Stimulated activated CD8-positive, alpha-beta memory T cell treated with anti-CD3 and anti-CD28 coated beads, Interleukin-15, amount 100 ng/mL, for 1 hour (primary cell): Measurements from ENCODE around the gene PIANP.
A peak's percentile ranks its signal among the peaks of the same experiment; 100 is the strongest.
"Not testable (repeated sequence)": the region's sequence is repeated elsewhere in the genome, so short reads cannot be mapped to it uniquely, and the experiment has no call there.

Experiments used
- DNase-seq: peaks from one replicate; pipeline ENCODE4 v3.0.0-alpha.2; 2020; ENCODE audit warnings: low read depth

PIANP gene, protein sequence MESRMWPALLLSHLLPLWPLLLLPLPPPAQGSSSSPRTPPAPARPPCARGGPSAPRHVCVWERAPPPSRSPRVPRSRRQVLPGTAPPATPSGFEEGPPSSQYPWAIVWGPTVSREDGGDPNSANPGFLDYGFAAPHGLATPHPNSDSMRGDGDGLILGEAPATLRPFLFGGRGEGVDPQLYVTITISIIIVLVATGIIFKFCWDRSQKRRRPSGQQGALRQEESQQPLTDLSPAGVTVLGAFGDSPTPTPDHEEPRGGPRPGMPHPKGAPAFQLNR

DNA sequence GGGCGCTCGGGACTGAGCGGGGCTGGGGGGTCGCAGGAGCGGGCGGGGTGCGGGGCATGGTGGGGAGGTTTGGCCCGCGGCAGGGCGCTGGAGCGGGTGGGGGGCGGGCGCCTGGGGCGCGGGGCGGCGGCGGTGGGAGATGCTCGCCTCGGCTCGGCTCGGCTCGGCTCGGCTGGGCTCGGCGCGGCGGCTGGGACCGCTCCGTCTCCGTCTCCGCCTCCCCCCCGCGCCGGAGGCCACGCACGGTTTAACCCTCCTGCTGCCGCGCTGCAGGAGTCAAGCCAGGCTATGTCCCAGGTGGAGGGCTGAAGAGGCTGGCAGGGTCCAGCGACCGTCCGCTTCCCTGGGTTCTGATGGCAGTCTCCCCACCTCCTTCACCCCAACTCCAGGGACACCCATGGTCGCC is at the start of gene PIANP:
PIANP (minus strand) TSS at position 170 of the 406 bp plus-strand sequence. CDS start 2,754 bp downstream, outside the sequence.
- no peak for DNase-seq

DNA sequence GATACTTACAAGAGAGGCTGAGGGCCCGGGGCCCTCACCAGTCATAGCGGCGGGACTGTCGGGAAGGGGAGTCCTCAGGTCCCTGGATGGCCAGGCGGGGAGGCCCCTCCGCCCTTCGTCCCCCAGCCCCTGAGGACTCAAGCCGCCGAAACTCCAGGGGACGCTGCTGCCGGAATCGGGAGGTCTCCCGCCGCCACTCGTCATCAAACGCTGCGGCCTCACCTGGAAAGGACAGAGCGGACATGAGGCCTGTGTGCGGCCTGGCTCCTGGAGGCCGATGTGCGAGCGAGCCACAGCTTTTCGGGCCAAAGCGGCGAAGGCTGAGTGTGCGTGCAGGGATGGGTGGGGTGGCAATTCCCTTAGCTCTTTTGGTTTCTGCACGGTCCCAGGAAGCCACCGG is 48.1 kb upstream of the PIANP start:
- no peak for DNase-seq

DNA sequence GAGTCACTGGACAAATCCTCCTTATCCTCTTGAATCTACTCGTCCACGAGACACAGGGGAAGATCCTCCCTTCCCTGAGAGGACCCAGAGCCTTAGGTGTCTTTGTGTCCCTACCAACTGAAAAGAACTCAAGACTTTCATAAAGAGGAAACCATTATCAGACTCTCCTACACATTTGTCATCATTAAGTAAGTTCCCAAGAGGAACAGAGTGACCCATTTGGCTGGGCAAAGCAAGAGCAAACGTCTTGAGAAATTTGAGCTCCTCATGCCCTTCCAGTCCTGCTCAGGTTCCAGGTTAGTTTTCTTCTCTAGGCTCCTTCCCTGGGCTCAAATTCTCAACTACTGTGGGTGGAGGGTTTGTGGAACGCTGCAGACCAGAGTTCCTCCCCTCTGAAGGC is 46.6 kb upstream of the PIANP start:
- no peak for DNase-seq

DNA sequence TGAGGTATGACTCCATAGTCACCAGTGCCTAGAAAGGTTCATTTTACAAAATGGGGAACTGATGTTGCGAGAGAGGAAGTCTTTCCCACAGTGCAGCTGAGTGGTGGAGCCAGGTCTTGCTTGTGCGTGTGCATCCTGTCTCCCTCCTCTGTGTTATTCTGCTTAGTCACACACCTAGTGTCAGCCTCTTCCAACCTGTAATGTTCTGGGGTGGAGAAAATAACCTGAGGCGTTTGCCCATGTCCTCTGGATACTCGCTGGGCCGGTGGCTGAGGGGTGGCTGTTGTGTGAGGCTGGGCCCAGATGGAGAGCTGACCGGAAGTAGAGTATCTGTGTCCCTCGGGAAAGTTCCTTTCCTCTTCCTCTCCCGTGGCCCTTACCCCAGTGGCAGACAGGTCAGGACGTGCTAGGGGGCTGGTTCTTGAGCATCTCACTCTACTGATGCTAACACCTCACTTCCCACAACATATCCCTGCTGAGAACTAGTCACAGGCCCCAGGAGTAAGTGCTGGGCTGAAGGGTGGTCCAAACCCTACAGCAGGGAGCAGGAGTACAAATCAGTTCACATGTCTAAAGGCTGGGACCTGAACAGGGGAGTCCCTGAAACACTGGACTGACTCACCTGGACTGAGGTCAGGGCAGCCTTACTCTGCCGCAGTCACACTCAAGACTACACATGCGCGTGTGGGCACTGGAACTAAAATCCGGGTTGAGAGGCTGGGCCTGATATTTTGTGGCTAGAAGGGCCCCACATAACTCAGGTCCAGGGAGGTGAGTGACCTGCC is 45.3 kb upstream of the PIANP start:
- DNase-seq, result no peak

DNA sequence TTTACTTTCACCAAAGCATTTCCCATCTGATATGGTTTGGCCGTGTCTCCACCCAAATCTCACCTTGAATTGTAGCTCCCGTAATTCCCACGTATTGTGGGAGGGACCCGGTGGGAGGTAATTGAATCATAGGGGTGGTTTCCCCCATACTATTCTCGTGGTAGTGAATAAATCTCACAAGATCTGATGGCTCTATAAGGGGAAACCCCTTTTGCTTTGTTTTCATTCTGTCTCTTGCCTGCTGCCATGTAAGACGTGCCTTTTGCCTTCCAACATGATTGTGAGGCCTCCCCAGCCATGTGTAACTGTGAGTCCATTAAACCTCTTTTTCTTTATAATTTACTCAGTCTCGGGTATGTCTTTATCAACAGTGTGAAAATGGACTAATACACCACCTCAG is 42.7 kb upstream of the PIANP start:
- not testable (repeated sequence) for DNase-seq

DNA sequence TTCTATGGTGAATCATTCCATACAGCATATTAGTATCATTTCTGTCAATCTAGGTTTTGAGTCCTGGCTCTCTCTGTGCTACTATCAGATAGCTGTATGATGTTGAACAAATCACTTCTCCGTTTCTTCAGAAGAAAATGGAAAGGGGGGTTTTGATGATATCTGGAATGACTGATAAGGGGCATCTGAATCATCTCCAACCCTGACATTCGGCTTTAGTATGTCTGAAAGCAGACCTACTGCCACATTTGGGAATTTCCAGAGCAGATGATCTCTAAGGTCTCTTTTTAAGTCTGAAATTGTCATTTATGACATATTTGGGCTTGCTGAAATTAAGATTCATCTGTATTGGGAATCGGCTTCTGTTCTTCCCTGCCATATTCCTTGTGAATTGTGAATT is 42.2 kb upstream of the PIANP start:
- no peak for DNase-seq

DNA sequence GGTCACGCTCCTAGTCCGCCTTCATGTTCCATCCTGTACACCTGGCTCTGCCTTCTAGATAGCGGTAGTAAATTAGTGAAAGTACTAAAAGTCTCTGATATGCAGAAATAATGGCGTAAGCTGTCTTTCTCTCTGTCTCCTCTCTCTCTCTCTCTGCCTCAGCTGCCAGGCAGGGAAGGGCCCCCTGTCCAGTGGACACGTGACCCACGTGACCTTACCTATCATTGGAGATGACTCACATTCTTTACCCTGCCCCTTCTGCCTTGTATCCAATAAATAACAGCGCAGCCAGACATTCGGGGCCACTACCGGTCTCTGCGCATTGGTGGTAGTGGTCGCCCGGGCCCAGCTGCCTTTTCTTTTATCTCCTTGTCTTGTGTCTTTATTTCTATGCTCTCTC is 41.5 kb upstream of the PIANP start:
- not testable (repeated sequence) for DNase-seq

DNA sequence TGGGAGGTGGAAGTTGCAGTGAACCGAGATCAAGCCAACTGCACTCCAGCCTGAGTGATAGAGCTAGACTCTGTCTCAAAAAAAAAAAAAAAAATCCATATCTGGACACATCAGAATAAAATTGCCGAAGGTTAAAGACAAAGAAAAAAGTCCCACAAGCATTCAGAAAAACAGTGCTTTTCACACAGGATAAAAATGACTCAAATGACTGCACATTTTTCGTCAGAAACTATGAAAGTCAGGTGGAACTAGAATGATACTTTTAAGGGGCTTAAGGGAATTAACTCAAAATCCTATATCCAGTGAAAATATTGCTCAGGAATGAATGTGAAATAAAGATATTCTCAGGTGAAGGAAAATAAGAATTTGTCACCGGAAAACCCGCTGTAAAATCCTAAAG is 36.1 kb upstream of the PIANP start:
- no peak for DNase-seq

DNA sequence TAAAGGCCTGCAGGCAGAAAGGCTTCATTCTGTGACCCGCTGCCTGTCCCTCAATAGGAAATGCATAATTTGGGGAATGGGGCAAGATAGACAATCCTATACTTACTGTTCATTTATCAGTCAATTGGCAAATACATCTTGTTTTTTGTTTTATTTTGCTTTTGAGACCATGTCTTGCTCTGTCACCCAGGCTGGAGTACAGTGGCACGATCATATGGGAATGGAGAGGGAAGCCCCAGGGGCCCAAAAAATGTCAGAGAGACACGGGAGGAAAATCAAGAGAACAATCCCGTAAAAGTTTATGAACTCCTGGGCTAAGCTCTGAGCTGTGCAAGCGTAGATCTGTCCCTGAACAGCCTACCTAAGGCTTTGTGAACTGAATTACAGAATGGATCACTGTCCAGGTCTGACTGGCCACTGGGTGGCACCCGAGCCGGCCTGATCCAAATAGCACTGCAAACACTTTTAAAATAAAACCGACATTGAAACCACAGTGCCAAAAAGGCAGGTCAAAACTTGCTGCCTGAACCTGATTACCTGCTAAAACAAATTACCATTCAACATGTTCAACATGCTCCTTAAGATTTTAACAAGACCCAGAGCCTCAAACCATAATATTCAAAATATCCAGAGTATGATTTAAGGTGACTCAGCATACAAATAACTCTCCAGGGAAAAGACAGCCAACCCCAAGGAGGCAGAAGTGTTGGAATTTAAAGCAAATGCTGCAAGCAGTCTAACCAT is 35.0 kb upstream of the PIANP start:
- DNase-seq, result no peak

DNA sequence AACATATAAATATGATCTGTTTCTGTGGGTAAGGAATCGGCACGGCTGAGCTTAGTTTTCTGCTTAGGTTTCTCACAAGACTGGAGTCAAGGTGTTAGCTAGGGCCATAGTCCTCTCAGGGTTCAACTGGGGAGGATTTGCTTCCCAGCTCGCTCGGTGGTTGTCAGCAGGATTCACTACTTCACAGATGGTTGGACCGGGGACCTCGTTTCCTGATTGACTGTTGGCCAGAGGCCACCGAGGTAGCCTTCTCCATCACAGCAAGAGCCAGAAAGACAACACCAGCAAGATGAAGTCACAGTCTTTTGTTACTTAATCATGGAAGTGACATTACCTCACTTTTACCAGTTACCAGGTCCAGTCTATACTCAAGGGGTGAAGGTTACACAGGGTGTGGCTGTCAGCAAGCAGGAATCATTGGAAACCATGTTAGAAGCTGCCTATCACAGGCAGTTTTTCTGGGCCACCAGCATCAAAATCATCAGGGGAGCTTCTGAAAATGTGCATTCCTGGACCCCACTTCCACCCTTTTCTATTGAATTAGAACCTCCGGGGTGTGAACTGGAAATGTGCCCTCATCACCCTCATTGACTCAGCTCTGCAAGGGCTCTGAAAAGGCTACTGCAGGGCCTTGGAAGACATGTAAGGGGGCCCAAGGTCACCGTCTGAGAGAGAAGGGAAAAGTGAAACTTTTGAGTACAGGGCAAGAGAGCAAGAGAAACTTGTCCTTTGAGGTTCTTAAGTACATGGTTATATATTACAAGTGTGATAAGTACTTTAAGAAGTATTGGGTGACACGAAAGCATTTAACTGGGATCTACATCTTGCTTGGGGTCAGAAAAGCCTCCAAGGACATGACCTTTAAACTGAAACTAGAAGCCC is 34.1 kb upstream of the PIANP start:
- DNase-seq, result no peak

DNA sequence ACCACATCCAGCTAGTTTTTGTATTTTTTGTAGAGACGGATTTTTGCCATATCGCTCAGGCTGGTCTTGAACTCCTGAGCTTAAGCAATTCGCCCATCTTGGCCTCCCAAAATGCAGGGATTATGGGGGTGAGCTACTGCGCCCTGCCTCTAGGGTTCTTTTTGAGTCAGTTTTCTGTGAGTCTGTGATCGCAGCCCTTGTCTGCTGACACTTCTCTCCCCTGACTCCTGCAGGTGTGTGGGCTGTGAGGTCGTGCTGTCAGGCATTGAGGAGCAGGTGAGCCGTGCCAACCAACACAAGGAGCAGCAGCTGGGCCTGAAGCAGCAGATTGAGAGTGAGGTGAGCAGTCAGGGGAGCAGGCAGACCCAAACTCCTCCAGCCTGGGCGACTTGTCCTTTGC is 29.6 kb upstream of the PIANP start:
- DNase-seq, result no peak

DNA sequence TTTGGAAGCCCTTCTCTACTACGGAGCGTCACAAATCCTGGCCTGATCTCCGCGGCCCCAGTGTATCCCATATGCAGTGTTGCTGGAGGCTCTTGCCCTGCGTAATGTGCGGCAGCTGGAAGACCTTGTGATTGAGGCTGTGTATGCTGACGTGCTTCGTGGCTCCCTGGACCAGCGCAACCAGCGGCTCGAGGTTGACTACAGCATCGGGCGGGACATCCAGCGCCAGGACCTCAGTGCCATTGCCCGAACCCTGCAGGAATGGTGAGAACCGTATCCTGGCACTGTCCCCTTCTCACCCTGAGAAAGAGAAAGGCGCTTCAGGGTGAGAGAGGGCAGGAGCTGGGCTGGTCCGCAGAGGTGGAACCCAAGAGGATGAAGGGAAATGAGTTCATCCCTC is 28.6 kb upstream of the PIANP start:
- no peak for DNase-seq

DNA sequence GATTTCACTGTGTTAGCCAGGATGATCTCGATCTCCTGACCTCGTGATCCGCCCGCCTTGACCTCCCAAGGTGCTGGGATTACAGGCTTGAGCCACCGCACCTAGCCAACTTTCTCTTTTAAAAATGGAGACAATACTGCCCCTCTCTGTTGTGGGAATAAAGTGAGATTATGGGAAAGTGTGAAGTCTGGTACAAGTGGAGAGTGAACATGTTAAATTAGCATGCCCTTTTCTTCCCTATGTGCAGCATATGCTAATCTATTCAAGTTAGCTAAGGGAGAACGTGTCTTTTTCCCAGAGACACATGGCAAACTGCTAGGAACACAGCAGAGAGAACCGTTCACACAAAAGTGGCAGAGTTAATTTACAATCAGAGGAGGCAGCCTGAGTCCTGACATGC is 24.7 kb upstream of the PIANP start:
- no peak for DNase-seq

DNA sequence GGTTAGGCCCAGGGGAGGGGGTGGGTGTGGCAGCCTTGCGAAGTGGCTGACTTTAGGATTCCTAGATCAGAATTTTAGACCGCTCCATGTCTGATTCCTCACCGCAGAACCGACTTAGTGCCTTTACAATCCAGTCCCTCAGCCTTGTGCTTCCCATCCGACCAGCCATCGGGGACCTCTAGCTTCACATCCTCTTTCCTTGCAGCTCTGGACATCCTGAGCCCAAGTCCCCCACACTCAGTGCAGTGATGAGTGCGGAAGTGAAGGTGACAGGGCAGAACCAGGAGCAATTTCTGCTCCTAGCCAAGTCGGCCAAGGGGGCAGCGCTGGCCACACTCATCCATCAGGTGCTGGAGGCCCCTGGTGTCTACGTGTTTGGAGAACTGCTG is 23.8 kb upstream of the PIANP start:
- DNase-seq, result no peak

DNA sequence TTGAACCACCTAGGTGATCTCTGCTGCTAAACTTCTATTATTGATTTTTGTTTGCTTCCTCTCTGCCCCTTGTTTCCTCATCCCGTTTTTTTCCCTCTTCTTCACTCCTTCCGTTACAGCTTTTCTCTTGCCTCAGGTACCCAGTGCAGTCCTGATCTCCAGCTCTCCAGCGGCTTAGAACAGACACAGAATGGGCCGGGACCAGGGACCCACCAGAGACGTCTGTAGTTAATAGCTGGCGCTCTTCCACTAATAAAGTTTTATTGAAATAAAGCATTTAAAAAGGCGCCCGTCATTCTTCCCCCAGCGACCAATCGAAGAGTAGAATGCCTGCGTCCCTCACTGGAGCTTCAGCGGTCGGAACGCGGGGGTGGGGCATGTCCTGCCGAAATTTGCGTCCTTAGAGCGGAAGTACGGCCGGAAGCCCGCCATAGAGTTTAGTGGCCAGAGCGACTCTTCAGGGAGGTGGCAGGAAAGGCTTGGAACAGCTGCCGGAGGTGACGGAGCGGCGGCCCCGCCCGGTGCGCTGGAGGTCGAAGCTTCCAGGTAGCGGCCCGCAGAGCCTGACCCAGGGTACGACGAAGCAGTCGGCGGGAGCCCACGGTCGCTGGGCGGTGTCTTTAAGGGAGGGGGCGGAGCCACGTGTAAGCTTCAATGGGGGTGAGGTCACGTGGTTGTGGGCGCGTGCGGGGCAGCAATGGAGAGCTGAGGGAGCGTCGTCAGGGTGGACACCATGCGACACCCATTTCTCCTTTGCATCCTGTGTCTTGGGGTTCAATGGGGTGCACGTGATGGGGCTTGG is 23.2 kb upstream of the PIANP start, which contains the start of gene COPS7A:
COPS7A (plus strand) TSS at position 440 of the 802 bp plus-strand sequence. CDS start 611 bp downstream, outside the sequence.
- peak; percentile 94 for DNase-seq

DNA sequence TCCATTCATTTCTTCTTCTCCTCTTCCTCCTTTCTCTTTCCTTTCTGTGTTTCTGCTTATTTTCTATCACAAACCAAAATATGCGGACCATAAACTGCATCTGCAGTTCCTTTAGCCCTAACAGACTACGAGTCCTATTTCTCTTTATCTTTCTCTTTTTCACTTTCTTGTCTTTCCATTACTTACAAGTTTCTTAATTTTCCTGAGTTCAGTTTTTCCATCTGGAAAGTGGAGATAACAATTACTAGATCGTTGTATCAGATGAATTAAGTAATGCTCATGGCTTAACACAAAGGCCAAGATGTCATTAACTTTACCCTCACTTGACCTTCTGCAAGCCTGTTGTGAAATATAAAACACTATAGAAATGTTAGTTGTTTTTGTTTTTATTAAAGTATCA is 22.2 kb upstream of the PIANP start:
- DNase-seq, result no peak

DNA sequence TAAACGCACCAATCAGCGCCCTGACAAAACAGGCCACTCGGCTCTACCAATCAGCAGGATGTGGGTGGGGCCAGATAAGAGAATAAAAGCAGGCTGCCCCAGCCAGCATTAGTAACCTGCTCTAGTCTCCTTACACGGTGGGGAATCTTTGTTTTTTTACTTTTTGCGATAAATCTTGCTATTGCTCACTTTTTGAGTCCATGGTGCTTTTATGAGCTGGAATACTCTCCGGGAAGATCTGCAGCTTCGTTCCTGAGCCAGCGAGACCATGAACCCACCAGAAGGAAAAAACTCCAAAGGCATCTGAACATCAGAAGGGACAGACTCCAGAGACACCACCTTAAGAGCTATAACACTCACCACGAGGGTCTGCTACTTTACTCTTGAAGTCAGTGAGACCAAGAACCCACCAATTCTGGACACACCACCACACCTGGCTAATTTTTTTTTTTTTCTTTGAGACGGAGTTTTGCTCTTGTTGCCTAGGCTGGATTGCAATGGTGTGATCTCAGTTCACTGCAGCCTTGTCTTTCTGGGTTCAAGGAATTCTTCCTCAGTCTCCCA is 16.3 kb upstream of the PIANP start:
- DNase-seq, result no peak

DNA sequence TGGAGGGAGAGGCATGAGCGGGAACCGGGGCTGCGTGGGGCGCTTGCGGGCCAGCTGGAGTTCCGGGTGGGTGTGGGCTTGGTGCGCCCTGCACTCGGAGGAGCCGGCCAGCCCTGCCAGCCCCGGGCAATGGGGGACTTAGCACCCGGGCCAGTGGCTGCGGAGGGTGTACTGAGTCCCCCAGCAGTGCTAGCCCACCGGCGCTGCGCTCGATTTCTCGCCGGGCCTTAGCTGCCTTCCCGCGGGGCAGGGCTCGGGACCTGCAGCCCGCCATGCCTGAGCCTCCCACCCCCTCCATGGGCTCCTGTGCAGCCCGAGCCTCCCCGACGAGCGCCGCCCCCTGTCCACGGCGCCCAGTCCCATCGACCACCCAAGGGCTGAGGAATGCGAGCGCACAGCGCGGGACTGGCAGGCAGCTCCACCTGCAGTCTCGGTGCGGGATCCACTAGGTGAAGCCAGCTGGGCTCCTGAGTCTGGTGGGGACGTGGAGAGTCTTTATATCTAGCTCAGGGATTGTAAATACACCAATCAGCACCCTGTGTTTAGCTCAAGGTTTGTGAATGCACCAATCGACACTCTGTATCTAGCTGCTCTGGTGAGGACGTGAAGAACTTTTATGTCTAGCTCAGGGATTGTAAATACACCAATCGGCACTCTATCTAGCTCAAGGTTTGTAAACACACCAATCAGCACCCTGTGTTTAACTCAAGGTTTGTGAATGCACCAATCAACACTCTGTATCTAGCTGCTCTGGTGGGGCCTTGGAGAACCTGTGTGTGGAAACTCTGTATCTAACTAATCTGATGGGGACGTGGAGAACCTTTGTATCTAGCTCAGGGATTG is 15.6 kb upstream of the PIANP start:
- not testable (repeated sequence) for DNase-seq

DNA sequence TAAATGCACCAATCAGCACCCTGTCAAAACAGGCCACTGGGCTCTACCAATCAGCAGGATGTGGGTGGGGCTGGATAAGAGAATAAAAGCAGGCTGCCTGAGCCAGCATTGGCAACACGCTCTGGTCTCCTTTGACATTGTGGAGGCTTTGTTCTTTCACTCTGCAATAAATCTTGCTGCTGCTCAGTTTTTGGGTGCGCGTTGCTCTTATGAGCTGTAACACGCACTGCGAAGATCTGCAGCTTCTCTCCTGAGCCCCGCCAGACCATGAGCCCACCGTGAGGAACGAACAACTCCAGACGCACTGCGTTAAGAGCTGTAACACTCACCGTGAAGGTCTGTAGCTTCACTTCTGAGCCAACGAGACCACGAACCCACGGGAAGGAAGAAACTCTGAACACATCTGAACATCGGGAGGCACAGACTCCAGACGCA is 8.4 kb upstream of the PIANP start:
- DNase-seq, result no peak

DNA sequence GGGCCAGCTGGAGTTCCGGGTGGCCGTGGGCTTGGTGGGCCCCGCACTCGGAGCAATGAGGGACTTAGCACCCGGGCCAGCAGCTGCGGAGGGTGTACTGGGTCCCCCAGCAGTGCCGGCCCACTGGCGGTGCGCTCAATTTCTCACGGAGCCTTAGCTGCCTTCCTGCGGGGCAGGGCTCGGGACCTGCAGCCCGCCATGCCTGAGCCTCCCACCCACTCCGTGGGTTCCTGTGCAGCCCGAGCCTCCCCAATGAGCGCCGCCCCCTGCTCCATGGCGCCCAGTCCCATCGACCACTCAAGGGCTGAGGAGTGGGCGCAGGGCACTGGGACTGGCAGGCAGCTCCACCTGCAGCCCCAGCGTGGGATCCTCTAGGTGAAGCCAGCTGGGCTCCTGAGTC is 7.7 kb upstream of the PIANP start:
- not testable (repeated sequence) for DNase-seq
